ENCODE results near the gene PLXNA3.

- TF ChIP-seq POLR2AphosphoS5 (IDR thresholded peaks at IDR 0.05; ENCODE audit: low read depth, low read length) (no peak; the same call in 1 of the 2 replicates), POLR2A (IDR thresholded peaks at IDR 0.05; ENCODE audit: low read depth, low read length) (peak; percentile 28; the same call in 1 of the 2 replicates), TAF1 (IDR thresholded peaks at IDR 0.05; ENCODE audit: borderline replicate concordance, low read depth, low read length) (no peak)
Measured at GRCh38 chrX:154526901-154527675, 69.0 kb downstream of the PLXNA3 start.

Data from GM12892 (cell line).